ENCODE results near the gene SMARCAL1. TPM values are rescaled to one million over a fixed set of nuclear protein-coding genes. Genes with fewer than 3 reads are reported as not detected.

The SMARCAL1 gene
- total RNA-seq, 2 donors from 2014 or later: 12.1 to 16.0 TPM

DNA sequence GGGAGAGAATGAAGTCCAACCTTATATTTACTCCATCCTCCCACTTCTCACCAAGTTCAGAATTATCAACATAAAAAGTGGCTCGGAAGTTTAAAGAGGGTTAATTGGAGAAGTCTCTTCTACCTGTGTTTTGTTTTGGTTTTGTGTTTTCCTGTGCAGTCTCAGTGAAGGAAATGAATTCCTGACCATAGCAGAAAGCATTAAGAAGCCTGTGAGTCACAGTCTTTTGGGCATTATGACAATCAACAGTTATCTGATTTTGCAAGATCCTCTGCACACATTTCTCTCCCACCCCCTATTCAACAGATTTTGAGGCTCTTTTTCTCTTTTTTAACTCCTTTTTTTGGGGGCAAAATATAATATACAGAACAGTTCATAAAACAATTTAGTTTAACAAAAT is 77.8 kb downstream of the SMARCAL1 start:
- H3K27me3 ChIP-seq: no peaks in the 10 kb centered on the region
- DNase-seq (ENCODE audit: low spot score): no peak
- no peaks in the 10 kb centered on the region for H3K4me1 ChIP-seq
- H3K36me3 ChIP-seq: no peaks in the 10 kb centered on the region
- TF ChIP-seq, protein P1, sequence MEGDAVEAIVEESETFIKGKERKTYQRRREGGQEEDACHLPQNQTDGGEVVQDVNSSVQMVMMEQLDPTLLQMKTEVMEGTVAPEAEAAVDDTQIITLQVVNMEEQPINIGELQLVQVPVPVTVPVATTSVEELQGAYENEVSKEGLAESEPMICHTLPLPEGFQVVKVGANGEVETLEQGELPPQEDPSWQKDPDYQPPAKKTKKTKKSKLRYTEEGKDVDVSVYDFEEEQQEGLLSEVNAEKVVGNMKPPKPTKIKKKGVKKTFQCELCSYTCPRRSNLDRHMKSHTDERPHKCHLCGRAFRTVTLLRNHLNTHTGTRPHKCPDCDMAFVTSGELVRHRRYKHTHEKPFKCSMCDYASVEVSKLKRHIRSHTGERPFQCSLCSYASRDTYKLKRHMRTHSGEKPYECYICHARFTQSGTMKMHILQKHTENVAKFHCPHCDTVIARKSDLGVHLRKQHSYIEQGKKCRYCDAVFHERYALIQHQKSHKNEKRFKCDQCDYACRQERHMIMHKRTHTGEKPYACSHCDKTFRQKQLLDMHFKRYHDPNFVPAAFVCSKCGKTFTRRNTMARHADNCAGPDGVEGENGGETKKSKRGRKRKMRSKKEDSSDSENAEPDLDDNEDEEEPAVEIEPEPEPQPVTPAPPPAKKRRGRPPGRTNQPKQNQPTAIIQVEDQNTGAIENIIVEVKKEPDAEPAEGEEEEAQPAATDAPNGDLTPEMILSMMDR (IDR thresholded peaks at IDR 0.05): no peak
- no peaks in the 10 kb centered on the region for H3K9me3 ChIP-seq
- H3K4me3 ChIP-seq: no peak overlapping the region
- no peak overlapping the region for H3K27ac ChIP-seq

GRCh38 chr2:216491793-216492596 is 79.7 kb downstream of the SMARCAL1 start:
- TF ChIP-seq, protein P1 (IDR thresholded peaks at IDR 0.05): no peak
- Histone ChIP-seq H3K9me3 (no peaks in the 10 kb centered on the region), H3K4me1 (no peaks in the 10 kb centered on the region), H3K36me3 (no peaks in the 10 kb centered on the region), H3K27me3 (no peaks in the 10 kb centered on the region), H3K27ac (no peak overlapping the region), H3K4me3 (no peak overlapping the region)
- DNase-seq (ENCODE audit: low spot score): no peak

DNA sequence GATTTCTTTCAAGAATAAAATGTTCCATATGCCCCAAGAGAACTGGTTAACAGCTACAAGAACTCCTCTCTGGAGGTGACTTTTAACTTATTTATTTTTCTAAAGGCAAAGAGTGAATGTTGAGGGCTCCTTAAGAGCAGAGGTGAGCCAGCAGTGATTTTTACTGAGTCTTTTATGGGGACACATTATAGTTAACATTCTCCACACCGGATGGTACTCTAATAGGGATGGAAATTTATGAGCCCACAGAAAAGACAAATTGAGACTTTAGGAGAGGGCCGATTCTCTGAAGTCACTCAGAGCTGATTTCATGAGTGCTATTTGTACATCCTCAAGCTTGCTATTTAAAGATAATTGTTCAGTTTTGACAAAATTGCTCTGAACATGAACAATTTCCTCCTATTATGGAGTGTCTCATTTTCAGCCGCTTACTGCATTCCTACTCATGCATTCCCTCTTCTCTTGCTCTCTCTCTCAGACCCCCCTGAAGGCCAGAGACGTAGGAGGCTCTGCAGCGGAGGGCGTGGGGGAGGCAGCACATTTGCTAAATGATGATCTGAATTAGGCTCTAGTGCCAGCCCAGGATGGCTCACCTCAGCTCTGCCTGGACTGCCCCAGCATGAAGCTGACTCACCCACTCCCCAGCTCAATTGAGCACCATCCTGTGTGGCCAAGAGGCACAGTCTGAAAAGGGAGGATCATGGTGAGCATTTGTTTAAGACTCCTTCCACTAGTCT is 80.5 kb downstream of the SMARCAL1 start:
- no peaks in the 10 kb centered on the region for H3K36me3 ChIP-seq
- no peaks in the 10 kb centered on the region for H3K27me3 ChIP-seq
- no peak for DNase-seq (ENCODE audit: low spot score)
- H3K4me3 ChIP-seq: no peak overlapping the region
- TF ChIP-seq, protein P1 (IDR thresholded peaks at IDR 0.05): no peak
- no peaks in the 10 kb centered on the region for H3K9me3 ChIP-seq
- H3K27ac ChIP-seq: no peak overlapping the region
- peaks cover 0 to 5% of the 10 kb centered on the region in 2 donors for H3K4me1 ChIP-seq

GRCh38 chr2:216493334-216493685 is 81.0 kb downstream of the SMARCAL1 start:
- H3K36me3 ChIP-seq: no peaks in the 10 kb centered on the region

GRCh38 chr2:216495656-216496055 is 83.4 kb downstream of the SMARCAL1 start:
- no peaks in the 10 kb centered on the region for H3K9me3 ChIP-seq
- no peak overlapping the region for H3K27ac ChIP-seq
- H3K36me3 ChIP-seq: peaks cover 13% of the 10 kb centered on the region
- TF ChIP-seq, protein P1 (IDR thresholded peaks at IDR 0.05): no peak
- peaks cover 0 to 25% of the 10 kb centered on the region in 2 donors for H3K4me1 ChIP-seq
- no peaks in the 10 kb centered on the region for H3K27me3 ChIP-seq
- no peak overlapping the region for H3K4me3 ChIP-seq
- DNase-seq (ENCODE audit: low spot score): no peak

More at GRCh38 chr2:216493334-216493685, 81.0 kb downstream of the SMARCAL1 start:
- H3K27me3 ChIP-seq: no peaks in the 10 kb centered on the region
- H3K4me1 ChIP-seq: peaks cover 0 to 10% of the 10 kb centered on the region in 2 donors
- no peak overlapping the region for H3K4me3 ChIP-seq
- no peak overlapping the region for H3K27ac ChIP-seq
- H3K9me3 ChIP-seq: no peaks in the 10 kb centered on the region
- TF ChIP-seq, protein P1 (IDR thresholded peaks at IDR 0.05): no peak
- DNase-seq (ENCODE audit: low spot score): no peak

All from right atrium auricular region (tissue), 2 donors.